Activated CD8-positive, alpha-beta T cell treated with anti-CD3 and anti-CD28 coated beads for 36 hours (primary cell): ENCODE measurements around the gene BASP1. TPM values are rescaled to one million over a fixed set of nuclear protein-coding genes. Genes with fewer than 3 reads are reported as not detected.

Source experiments
- ATAC-seq: fragments of 200-7000 bp; cut with Tn5 transposase; one replicate; pipeline ENCODE4 v1.10.0; 2021; ENCODE audit warnings: mild to moderate bottlenecking, moderate library complexity
- CTCF ChIA-PET: fragments of 350-600 bp; sonication (Branson Sonifier 250); formaldehyde crosslinking; loops from one replicate; lab custom pipeline; 2021; ENCODE audit warnings: antibody characterized with exemption; lab: Charles Lee
- POLR2A ChIA-PET: fragments of 350-600 bp; sonication (Branson Sonifier 250); formaldehyde crosslinking; loops from one replicate; lab custom pipeline; 2021; ENCODE audit warnings: antibody characterized with exemption; lab: Charles Lee
- DNase-seq: peaks from one replicate; pipeline ENCODE4 v3.0.0-alpha.2; 2020
- H3K27ac Mint-ChIP-seq: one replicate; pipeline ENCODE4 v1.8.0; 2021; ENCODE audit warnings: mild to moderate bottlenecking, mixed read lengths
- H3K27me3 Mint-ChIP-seq: one replicate; pipeline ENCODE4 v1.8.0; 2021; ENCODE audit warnings: mixed read lengths
- H3K36me3 Mint-ChIP-seq: one replicate; pipeline ENCODE4 v1.8.0; 2021; ENCODE audit warnings: low read depth, mixed read lengths
- H3K4me1 Mint-ChIP-seq: one replicate; pipeline ENCODE4 v1.8.0; 2021; ENCODE audit warnings: low read depth, mixed read lengths
- H3K4me3 Mint-ChIP-seq: one replicate; pipeline ENCODE4 v1.8.0; 2021; ENCODE audit warnings: mild to moderate bottlenecking, moderate library complexity, mixed read lengths
- H3K9me3 Mint-ChIP-seq: one replicate; pipeline ENCODE4 v1.8.0; 2021; ENCODE audit warnings: mixed read lengths
- CTCF ChIP-seq: fragments of 200-600 bp; IDR thresholded peaks from one replicate; pipeline ENCODE4 v1.8.0; 2022; ENCODE audit warnings: antibody characterized with exemption, mild to moderate bottlenecking
- intact Hi-C: fragments of 100-400 bp; cut with micrococcal nuclease; formaldehyde crosslinking; loops from one replicate; pipeline ENCODE4 v1.10.0; 2022
- total RNA-seq, 2 experiments: library from RNA; stranded (reverse); gene quantifications; one replicate each; pipeline ENCODE4 v1.2.3, GENCODE V29; 2021

The BASP1 gene
- total RNA-seq, 2 experiments from 2014 or later, result 0.18 to 0.47 TPM

- peak; percentile 47 for ATAC-seq
- H3K36me3 Mint-ChIP-seq, result no peaks in the 10 kb centered on the region
- H3K27me3 Mint-ChIP-seq, result peaks cover 2% of the 10 kb centered on the region
- no peak overlapping the region for H3K4me3 Mint-ChIP-seq
- no peaks in the 10 kb centered on the region for H3K4me1 Mint-ChIP-seq
- no peak for DNase-seq
- ChIA-PET POLR2A (no interaction called here), CTCF (no interaction called here)
- TF ChIP-seq CTCF, result no peak
- intact Hi-C loops, result no loop called here
- no peaks in the 10 kb centered on the region for H3K9me3 Mint-ChIP-seq
- no peak overlapping the region for H3K27ac Mint-ChIP-seq
These were observed 34.9 kb upstream of the BASP1 start for GRCh38 chr5:17182494-17182893.

- TF ChIP-seq CTCF, result no peak
- DNase-seq (no peak), ATAC-seq (no peak)
- CTCF ChIA-PET, result no interaction called here
- no peaks in the 10 kb centered on the region for H3K9me3 Mint-ChIP-seq
- intact Hi-C loops, result no loop called here
- no peaks in the 10 kb centered on the region for H3K36me3 Mint-ChIP-seq
- no peak overlapping the region for H3K27ac Mint-ChIP-seq
- H3K4me1 Mint-ChIP-seq, result no peaks in the 10 kb centered on the region
- POLR2A ChIA-PET, result no interaction called here
- peaks cover 2% of the 10 kb centered on the region for H3K27me3 Mint-ChIP-seq
- H3K4me3 Mint-ChIP-seq, result no peak overlapping the region
These were observed 34.5 kb upstream of the BASP1 start for GRCh38 chr5:17182981-17183380.

GRCh38 chr5:17183831-17184230 is 33.6 kb upstream of the BASP1 start:
- ChIA-PET CTCF (no interaction called here), POLR2A (no interaction called here)
- H3K9me3 Mint-ChIP-seq, result no peaks in the 10 kb centered on the region
- intact Hi-C loops, result no loop called here
- DNase-seq (no peak), ATAC-seq (no peak)
- H3K4me3 Mint-ChIP-seq, result no peak overlapping the region
- H3K4me1 Mint-ChIP-seq, result no peaks in the 10 kb centered on the region
- H3K27me3 Mint-ChIP-seq, result peaks cover 2% of the 10 kb centered on the region
- no peaks in the 10 kb centered on the region for H3K36me3 Mint-ChIP-seq
- H3K27ac Mint-ChIP-seq, result no peak overlapping the region
- TF ChIP-seq CTCF, result no peak

GRCh38 chr5:17184588-17184987 is 32.8 kb upstream of the BASP1 start:
- CTCF ChIA-PET, result interaction anchor here (0.6 kb wide), 1 partner anchor 8 kb away, joined by 3 read pairs; no protein-coding TSS in a partner anchor
- H3K4me3 Mint-ChIP-seq, result no peak overlapping the region
- ATAC-seq, result no peak
- no peak for DNase-seq
- no peak for TF ChIP-seq CTCF
- intact Hi-C loops, result no loop called here
- POLR2A ChIA-PET, result no interaction called here
- H3K9me3 Mint-ChIP-seq, result no peaks in the 10 kb centered on the region
- H3K27ac Mint-ChIP-seq, result no peak overlapping the region
- no peaks in the 10 kb centered on the region for H3K4me1 Mint-ChIP-seq
- H3K36me3 Mint-ChIP-seq, result no peaks in the 10 kb centered on the region
- peaks cover 5% of the 10 kb centered on the region for H3K27me3 Mint-ChIP-seq

- intact Hi-C loops, result loop anchor here (5.0 kb wide), 2 partner anchors 253 to 393 kb away; no protein-coding TSS in a partner anchor
- no peaks in the 10 kb centered on the region for H3K4me1 Mint-ChIP-seq
- H3K4me3 Mint-ChIP-seq, result no peak overlapping the region
- ChIA-PET CTCF (interaction anchor here (0.6 kb wide), 1 partner anchor 7 kb away, joined by 3 read pairs; no protein-coding TSS in a partner anchor), POLR2A (no interaction called here)
- no peak overlapping the region for H3K27ac Mint-ChIP-seq
- no peaks in the 10 kb centered on the region for H3K36me3 Mint-ChIP-seq
- H3K27me3 Mint-ChIP-seq, result peaks cover 4% of the 10 kb centered on the region
- DNase-seq (no peak), ATAC-seq (no peak)
- TF ChIP-seq CTCF, result no peak
- H3K9me3 Mint-ChIP-seq, result no peaks in the 10 kb centered on the region
These were observed 32.1 kb upstream of the BASP1 start for GRCh38 chr5:17185349-17185748.
